GM21717 (cell line): ENCODE results near the gene C9orf72.

Source experiments
- ATAC-seq: cut with Tn5 transposase; IDR thresholded peaks from one replicate; pipeline ENCODE4 v1.9.1; 2021; ENCODE audit warnings: mild to moderate bottlenecking, moderate library complexity; ENCODE audit not compliant: unreplicated experiment

Gene C9orf72

GRCh38 chr9:27539479-27540441, 33.5 kb downstream of the C9orf72 start:
- ATAC-seq = peak; percentile 47

DNA sequence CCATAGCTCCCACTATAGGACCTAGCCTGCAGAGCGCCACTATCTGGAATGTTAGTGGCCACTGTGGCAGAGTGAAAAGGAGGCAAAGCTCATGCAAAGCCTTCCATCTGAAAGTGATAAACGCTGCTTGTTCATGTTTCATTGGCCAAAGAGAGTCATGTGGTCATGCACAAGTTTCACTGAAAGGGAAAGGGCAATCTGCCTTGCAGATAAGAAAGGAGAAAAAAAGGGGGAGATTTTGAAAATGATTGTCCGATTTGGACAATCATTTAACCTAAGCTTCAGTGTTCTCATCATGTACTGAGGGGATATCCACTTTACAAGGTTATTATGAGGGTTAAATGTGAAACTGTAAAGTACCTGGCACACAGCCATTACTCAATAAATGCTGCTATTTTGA, 34.6 kb downstream of the C9orf72 start:
- ATAC-seq = no peak

GRCh38 chr9:27537756-27538155, 35.5 kb downstream of the C9orf72 start:
- ATAC-seq = no peak

DNA sequence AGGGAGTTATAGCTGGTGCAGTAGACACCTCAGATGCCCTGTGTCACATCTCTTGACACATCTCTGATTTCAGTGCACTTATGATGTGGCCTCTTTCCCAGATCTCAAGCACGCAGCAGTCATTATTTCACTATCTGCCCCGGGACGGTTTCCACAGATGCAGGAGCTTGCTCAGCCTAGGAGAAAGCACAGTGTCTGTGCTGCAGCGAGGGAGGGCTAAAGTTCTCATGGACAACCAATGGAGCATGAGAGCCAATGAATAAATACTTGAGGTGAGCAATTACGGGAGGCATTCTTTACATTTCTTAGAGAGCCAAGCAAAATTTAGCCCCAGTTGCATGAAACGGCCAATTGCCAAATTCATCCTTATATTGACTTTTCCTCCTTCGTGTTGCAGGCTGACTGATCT, 36.2 kb downstream of the C9orf72 start:
- no peak for ATAC-seq

GRCh38 chr9:27536168-27536567, 37.1 kb downstream of the C9orf72 start:
- ATAC-seq = no peak

GRCh38 chr9:27535701-27536118, 37.6 kb downstream of the C9orf72 start:
- no peak for ATAC-seq

GRCh38 chr9:27534658-27535209, 38.5 kb downstream of the C9orf72 start:
- no peak for ATAC-seq

- ATAC-seq = no peak
Observed at GRCh38 chr9:27534131-27534530, 39.1 kb downstream of the C9orf72 start.

DNA sequence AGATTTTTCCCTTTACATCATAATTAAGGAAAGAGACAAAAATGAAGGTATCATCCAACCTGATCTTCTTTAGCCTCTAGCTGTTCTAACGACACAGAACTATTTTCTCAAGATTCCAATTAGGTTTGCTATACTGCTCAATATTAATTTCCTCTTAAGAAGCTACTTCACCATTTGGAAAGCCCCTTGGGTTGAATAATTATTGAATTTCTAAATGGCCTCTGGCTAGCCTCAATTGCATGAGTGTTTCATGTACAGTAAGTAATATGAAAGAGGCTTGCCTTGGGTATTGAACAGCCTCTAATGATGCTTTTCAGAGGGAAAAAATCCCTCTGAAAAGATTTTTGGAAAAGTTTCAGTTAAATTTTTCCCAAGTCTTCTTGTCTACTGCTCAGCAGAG, 40.0 kb downstream of the C9orf72 start:
- no peak for ATAC-seq

DNA sequence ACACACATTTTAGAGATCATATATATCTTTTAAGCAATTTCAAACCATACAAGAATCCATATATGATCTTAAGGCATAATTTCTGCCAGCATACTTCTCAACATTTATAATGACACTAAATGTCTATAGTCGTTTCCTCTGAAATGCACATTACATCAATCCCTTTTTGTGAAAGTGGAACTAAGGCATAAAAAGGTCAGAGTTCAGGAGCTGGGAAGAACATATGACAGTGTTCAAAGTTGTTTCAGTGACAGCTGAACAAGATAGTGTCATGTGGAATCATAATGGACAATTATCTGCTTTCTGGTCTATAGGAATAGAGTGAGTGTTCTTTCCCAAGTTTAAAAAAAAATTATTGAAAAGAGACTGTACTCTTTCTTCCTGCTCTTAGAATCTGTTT, 41.2 kb downstream of the C9orf72 start:
- ATAC-seq = no peak

- no peak for ATAC-seq
Observed at GRCh38 chr9:27530915-27531755, 42.1 kb downstream of the C9orf72 start.

- ATAC-seq = peak; percentile 73
Observed at GRCh38 chr9:27529316-27530278, 43.7 kb downstream of the C9orf72 start, which contains the start of gene MOB3B. Gene MOB3B (minus strand): TSS chr9:27529814. CDS start chr9:27455550, 74,264 bp downstream.

- peak; percentile 72 for ATAC-seq
Observed at GRCh38 chr9:27528886-27529315, 44.4 kb downstream of the C9orf72 start.

GRCh38 chr9:27528076-27528885, 45.0 kb downstream of the C9orf72 start:
- peak; percentile 69 for ATAC-seq

- no peak for ATAC-seq
Observed at GRCh38 chr9:27527702-27528075, 45.6 kb downstream of the C9orf72 start.

GRCh38 chr9:27524236-27524635, 49.0 kb downstream of the C9orf72 start, which contains the start of gene IFNK:
Gene IFNK (plus strand): TSS chr9:27524290. CDS start chr9:27524337, 47 bp downstream.
- ATAC-seq = no peak

- no peak for ATAC-seq
Observed at GRCh38 chr9:27523141-27523540, 50.1 kb downstream of the C9orf72 start.

DNA sequence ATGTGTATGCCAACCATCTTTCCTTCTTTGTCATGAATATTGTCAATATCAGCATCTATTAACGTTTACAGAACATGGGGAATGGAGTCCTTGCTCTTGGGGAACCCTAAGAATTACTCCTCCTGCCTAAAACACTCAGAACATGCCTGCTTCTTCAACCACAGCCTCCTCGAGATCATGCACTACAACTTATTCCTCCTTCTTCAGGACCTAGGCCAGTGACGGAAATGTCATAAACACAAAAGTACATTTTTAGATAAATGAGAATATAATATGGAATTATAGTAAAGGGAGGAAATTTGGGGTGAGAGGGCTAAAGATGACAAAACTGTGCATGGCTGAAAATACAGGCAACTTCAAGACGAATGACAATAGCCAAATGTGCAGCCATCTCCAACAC, 52.3 kb downstream of the C9orf72 start:
- ATAC-seq = no peak
